Breast epithelium (tissue), 4 donors: ENCODE results near the gene TRNP1. TPM values are rescaled to one million over a fixed set of nuclear protein-coding genes. Genes with fewer than 3 reads are reported as not detected.

Source experiments
- DNase-seq, 2 donors: peaks; one replicate each; pipeline ENCODE4 v3.0.0-alpha.2; 2019; ENCODE audit warnings: low spot score in 2 of 2
- H3K27ac ChIP-seq, 2 donors: fragments of 200-600 bp; sonication (generic) in 1 of 2; one replicate each; pipeline ENCODE4 v1.5.1; 2016 to 2019; ENCODE audit warnings: mild to moderate bottlenecking in 1 of 2
- H3K27me3 ChIP-seq, 2 donors: fragments of 200-600 bp; sonication (generic) in 1 of 2; one replicate each; pipeline versions ENCODE4 v1.5.1 to v1.6.0; 2017 to 2019; ENCODE audit warnings: control low read depth in 1 of 2, mild to moderate bottlenecking in 1 of 2
- H3K36me3 ChIP-seq: fragments of 200-600 bp; one replicate; pipeline ENCODE4 v1.5.1; 2019
- H3K4me1 ChIP-seq, 2 donors: fragments of 200-600 bp; sonication (generic); one replicate each; pipeline ENCODE4 v1.5.1; 2016 to 2019; ENCODE audit warnings: control low read depth in 1 of 2
- H3K4me3 ChIP-seq, 3 donors: fragments of 200-600 bp; sonication (generic); 1 replicate in 2 of 3; 2 replicates in 1 of 3; pipeline ENCODE4 v1.5.1; 2016 to 2019; ENCODE audit warnings: mild to moderate bottlenecking in 3 of 3, moderate library complexity in 2 of 3
- H3K9me3 ChIP-seq, 2 donors: fragments of 200-600 bp; sonication (generic) in 1 of 2; one replicate each; pipeline ENCODE4 v1.5.1; 2016 to 2019; ENCODE audit warnings: control low read depth in 1 of 2
- POLR2A ChIP-seq: fragments of 450-650 bp; IDR thresholded peaks from one replicate; pipeline ENCODE4 v1.6.1; 2016; ENCODE audit warnings: antibody characterized with exemption, mild to moderate bottlenecking, moderate library complexity
- POLR2AphosphoS5 ChIP-seq, 3 donors: sonication (generic); formaldehyde crosslinking; IDR thresholded peaks; one replicate each; pipeline ENCODE4 v1.6.1; 2017; ENCODE audit warnings: antibody characterized with exemption in 3 of 3
- intact Hi-C: fragments of 100-400 bp; cut with DNase I; formaldehyde crosslinking; loops from one replicate; pipeline ENCODE4 v1.15.1; 2023; ENCODE audit warnings: low total_unique reads
- total RNA-seq, 3 donors: library from RNA; depleted of rRNA; stranded (reverse); fragments of >200 nt; gene quantifications; one replicate each; pipeline ENCODE4 v1.1.0, GENCODE V29; 2016
- TF ChIP-seq, protein P1 (sequence below), 3 donors: fragments of 450-650 bp; IDR thresholded peaks; one replicate each; pipeline ENCODE4 v1.5.1; 2016 to 2017; ENCODE audit warnings: antibody characterized with exemption in 3 of 3, mild to moderate bottlenecking in 3 of 3, moderate library complexity in 3 of 3

Gene TRNP1
- total RNA-seq, 3 donors from 2014 or later = 1.6 to 27.8 (median 16.7) TPM

- DNase-seq = no peak
- Histone ChIP-seq H3K4me1 (no peaks in the 10 kb centered on the region), H3K36me3 (no peaks in the 10 kb centered on the region), H3K9me3 (no peaks in the 10 kb centered on the region), H3K4me3 (no peak overlapping the region), H3K27ac (no peak overlapping the region), H3K27me3 (no peaks in the 10 kb centered on the region)
- intact Hi-C loops = no loop called here
- TF ChIP-seq, protein P1, sequence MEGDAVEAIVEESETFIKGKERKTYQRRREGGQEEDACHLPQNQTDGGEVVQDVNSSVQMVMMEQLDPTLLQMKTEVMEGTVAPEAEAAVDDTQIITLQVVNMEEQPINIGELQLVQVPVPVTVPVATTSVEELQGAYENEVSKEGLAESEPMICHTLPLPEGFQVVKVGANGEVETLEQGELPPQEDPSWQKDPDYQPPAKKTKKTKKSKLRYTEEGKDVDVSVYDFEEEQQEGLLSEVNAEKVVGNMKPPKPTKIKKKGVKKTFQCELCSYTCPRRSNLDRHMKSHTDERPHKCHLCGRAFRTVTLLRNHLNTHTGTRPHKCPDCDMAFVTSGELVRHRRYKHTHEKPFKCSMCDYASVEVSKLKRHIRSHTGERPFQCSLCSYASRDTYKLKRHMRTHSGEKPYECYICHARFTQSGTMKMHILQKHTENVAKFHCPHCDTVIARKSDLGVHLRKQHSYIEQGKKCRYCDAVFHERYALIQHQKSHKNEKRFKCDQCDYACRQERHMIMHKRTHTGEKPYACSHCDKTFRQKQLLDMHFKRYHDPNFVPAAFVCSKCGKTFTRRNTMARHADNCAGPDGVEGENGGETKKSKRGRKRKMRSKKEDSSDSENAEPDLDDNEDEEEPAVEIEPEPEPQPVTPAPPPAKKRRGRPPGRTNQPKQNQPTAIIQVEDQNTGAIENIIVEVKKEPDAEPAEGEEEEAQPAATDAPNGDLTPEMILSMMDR (IDR thresholded peaks at IDR 0.05) = no peak
- TF ChIP-seq POLR2A = no peak
- TF ChIP-seq POLR2AphosphoS5 (IDR thresholded peaks at IDR 0.05) = no peak
Measured at GRCh38 chr1:26971590-26971989, 21.9 kb upstream of the TRNP1 start.

- TF ChIP-seq, protein P1 (IDR thresholded peaks at IDR 0.05) = no peak
- Histone ChIP-seq H3K4me1 (no peaks in the 10 kb centered on the region), H3K27me3 (no peaks in the 10 kb centered on the region), H3K27ac (no peak overlapping the region), H3K4me3 (no peak overlapping the region), H3K9me3 (no peaks in the 10 kb centered on the region), H3K36me3 (no peaks in the 10 kb centered on the region)
- intact Hi-C loops = no loop called here
- DNase-seq = no peak
Measured at GRCh38 chr1:26972390-26972789, 21.1 kb upstream of the TRNP1 start.

GRCh38 chr1:26972821-26973220 lies 20.7 kb upstream of the TRNP1 start:
- Histone ChIP-seq H3K27ac (no peak overlapping the region), H3K4me1 (no peaks in the 10 kb centered on the region), H3K9me3 (no peaks in the 10 kb centered on the region), H3K36me3 (no peaks in the 10 kb centered on the region), H3K27me3 (no peaks in the 10 kb centered on the region), H3K4me3 (no peak overlapping the region)
- intact Hi-C loops = no loop called here
- TF ChIP-seq, protein P1 (IDR thresholded peaks at IDR 0.05) = no peak
- no peak for DNase-seq

- Histone ChIP-seq H3K9me3 (no peaks in the 10 kb centered on the region), H3K4me1 (no peaks in the 10 kb centered on the region), H3K27me3 (no peaks in the 10 kb centered on the region), H3K4me3 (no peak overlapping the region), H3K36me3 (no peaks in the 10 kb centered on the region), H3K27ac (no peak overlapping the region)
- no peak for DNase-seq
- TF ChIP-seq, protein P1 (IDR thresholded peaks at IDR 0.05) = no peak
- no peak for TF ChIP-seq POLR2AphosphoS5 (IDR thresholded peaks at IDR 0.05)
- no peak for TF ChIP-seq POLR2A
- intact Hi-C loops = no loop called here
Measured at GRCh38 chr1:26976621-26977510, 16.6 kb upstream of the TRNP1 start.

GRCh38 chr1:26978901-26979300 lies 14.6 kb upstream of the TRNP1 start:
- no peaks in the 10 kb centered on the region for H3K9me3 ChIP-seq
- no peaks in the 10 kb centered on the region for H3K27me3 ChIP-seq
- intact Hi-C loops = no loop called here
- TF ChIP-seq, protein P1 (IDR thresholded peaks at IDR 0.05) = no peak
- TF ChIP-seq POLR2AphosphoS5 (IDR thresholded peaks at IDR 0.05) = no peak
- no peak for TF ChIP-seq POLR2A
- H3K4me1 ChIP-seq = no peaks in the 10 kb centered on the region
- H3K4me3 ChIP-seq = no peak overlapping the region
- DNase-seq = no peak
- no peak overlapping the region for H3K27ac ChIP-seq
- H3K36me3 ChIP-seq = no peaks in the 10 kb centered on the region
